ENCODE results near the gene MGAT1. TPM values are rescaled to one million over a fixed set of nuclear protein-coding genes. Genes with fewer than 3 reads are reported as not detected.

Gene MGAT1
- total RNA-seq, 1 experiment from 2014 or later, result 49.9 TPM

DNA sequence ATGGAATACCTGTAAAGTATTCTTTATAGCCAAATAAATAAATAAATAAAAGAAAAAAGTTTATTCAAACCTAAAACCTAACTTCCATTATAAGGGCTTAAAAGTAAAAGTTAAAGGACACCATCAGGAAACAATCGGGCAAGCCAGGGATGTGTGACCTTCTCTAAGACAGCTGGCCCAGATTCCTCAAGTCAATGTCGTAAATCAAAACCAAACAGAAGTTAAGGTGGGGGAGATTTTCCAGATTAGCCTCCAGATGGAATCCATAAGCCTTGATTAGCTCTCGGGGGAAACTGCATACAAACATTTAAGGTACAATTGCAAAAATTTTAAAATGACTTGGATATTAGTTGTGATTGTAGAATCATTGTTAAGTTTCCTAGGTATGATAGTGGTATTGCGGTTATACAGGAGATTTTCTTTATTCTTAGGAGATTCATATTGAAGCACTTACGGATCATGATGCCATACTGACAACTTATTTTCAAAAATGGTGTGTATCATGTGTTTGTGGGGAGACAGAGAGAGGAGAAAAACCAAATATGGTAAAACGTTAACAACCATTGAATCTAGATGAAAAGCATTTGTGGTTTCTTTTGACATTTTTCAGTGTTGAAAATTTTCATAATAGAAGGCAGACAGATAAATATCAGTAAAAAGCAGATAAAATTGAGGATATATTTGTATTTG, 21.5 kb upstream of the MGAT1 start:
- BruUV-seq (replicated peaks), result no TSS peak
- TF ChIP-seq, protein P1, sequence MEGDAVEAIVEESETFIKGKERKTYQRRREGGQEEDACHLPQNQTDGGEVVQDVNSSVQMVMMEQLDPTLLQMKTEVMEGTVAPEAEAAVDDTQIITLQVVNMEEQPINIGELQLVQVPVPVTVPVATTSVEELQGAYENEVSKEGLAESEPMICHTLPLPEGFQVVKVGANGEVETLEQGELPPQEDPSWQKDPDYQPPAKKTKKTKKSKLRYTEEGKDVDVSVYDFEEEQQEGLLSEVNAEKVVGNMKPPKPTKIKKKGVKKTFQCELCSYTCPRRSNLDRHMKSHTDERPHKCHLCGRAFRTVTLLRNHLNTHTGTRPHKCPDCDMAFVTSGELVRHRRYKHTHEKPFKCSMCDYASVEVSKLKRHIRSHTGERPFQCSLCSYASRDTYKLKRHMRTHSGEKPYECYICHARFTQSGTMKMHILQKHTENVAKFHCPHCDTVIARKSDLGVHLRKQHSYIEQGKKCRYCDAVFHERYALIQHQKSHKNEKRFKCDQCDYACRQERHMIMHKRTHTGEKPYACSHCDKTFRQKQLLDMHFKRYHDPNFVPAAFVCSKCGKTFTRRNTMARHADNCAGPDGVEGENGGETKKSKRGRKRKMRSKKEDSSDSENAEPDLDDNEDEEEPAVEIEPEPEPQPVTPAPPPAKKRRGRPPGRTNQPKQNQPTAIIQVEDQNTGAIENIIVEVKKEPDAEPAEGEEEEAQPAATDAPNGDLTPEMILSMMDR (conservative IDR thresholded peaks at IDR 0.05; ENCODE audit: low read depth, low read length), result no peak
- no peak for TF ChIP-seq EZH2 (IDR thresholded peaks at IDR 0.05; ENCODE audit: borderline replicate concordance, low read depth, low read length, poor library complexity, severe bottlenecking)
- CTCF ChIA-PET, result no interaction called here
- Histone ChIP-seq H3K9me3 (ENCODE audit: low read depth, low read length, poor library complexity, severe bottlenecking) (no peaks in the 10 kb centered on the region), H3K27ac (ENCODE audit: low read depth, low read length, poor library complexity, severe bottlenecking) (no peak overlapping the region), H3K4me3 (ENCODE audit: low read depth, low read length, poor library complexity, severe bottlenecking) (no peak overlapping the region), H3K27me3 (replicated peaks; ENCODE audit: insufficient read depth, low read depth, low read length, poor library complexity) (no peaks in the 10 kb centered on the region), H3K36me3 (ENCODE audit: insufficient read depth, low read length, poor library complexity, severe bottlenecking) (no peaks in the 10 kb centered on the region), H3K4me1 (ENCODE audit: insufficient read depth, low read length, poor library complexity, severe bottlenecking) (no peaks in the 10 kb centered on the region)
- intact Hi-C loops (cut with micrococcal nuclease; ENCODE audit: unreplicated experiment), result no loop called here
- POLR2A ChIA-PET (ENCODE audit: low non-redundant PET), result no interaction called here
- DNase-seq (ENCODE audit: low spot score), result no peak

DNA sequence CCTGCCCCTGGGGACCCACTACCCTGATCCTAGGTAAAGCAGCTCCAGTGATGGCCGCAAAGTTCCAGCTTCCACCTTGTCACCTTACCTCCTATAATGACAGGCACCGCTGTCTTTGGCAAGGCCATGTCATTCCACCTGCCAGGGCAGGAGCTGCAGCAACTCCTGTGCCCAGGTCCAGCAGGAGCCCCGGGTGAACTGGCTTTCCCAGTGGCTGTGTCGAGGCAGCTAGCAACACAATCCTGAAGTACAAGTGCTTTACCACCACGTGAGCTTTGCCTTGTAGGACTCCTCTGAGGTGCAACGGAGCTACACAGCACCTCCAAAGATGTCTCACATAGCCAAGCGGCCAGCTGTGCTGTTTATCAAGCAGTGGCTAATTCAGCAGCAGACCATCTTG, 20.7 kb upstream of the MGAT1 start:
- intact Hi-C loops (cut with micrococcal nuclease; ENCODE audit: unreplicated experiment), result no loop called here
- no peaks in the 10 kb centered on the region for H3K9me3 ChIP-seq (ENCODE audit: low read depth, low read length, poor library complexity, severe bottlenecking)
- ChIA-PET CTCF (no interaction called here), POLR2A (ENCODE audit: low non-redundant PET) (no interaction called here)
- DNase-seq (ENCODE audit: low spot score), result no peak
- no peaks in the 10 kb centered on the region for H3K27me3 ChIP-seq (replicated peaks; ENCODE audit: insufficient read depth, low read depth, low read length, poor library complexity)
- no TSS peak for BruUV-seq (replicated peaks)
- no peak overlapping the region for H3K4me3 ChIP-seq (ENCODE audit: low read depth, low read length, poor library complexity, severe bottlenecking)
- H3K36me3 ChIP-seq (ENCODE audit: insufficient read depth, low read length, poor library complexity, severe bottlenecking), result no peaks in the 10 kb centered on the region
- no peaks in the 10 kb centered on the region for H3K4me1 ChIP-seq (ENCODE audit: insufficient read depth, low read length, poor library complexity, severe bottlenecking)
- no peak for TF ChIP-seq EZH2 (IDR thresholded peaks at IDR 0.05; ENCODE audit: borderline replicate concordance, low read depth, low read length, poor library complexity, severe bottlenecking)
- TF ChIP-seq, protein P1 (conservative IDR thresholded peaks at IDR 0.05; ENCODE audit: low read depth, low read length), result no peak
- H3K27ac ChIP-seq (ENCODE audit: low read depth, low read length, poor library complexity, severe bottlenecking), result no peak overlapping the region

DNA sequence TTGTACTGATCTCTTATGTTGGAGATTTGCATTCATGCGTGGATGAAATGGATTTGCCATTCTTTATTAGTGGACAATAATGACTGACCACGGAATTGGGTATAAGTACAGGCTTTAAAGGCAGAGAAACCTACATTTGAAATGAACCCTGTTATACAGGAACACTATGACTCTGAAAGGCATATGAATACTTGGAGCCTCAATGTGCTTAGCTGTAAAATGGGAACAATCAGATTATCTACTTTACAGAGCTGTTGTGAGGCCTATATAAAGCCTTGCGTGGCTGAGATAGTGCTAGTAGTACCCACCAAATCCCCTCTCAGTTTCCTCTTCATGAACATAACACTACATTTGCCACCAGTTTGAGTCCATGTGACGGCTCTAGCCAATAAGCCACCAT, 18.9 kb upstream of the MGAT1 start:
- Histone ChIP-seq H3K27ac (ENCODE audit: low read depth, low read length, poor library complexity, severe bottlenecking) (no peak overlapping the region), H3K4me3 (ENCODE audit: low read depth, low read length, poor library complexity, severe bottlenecking) (no peak overlapping the region), H3K27me3 (replicated peaks; ENCODE audit: insufficient read depth, low read depth, low read length, poor library complexity) (no peaks in the 10 kb centered on the region), H3K4me1 (ENCODE audit: insufficient read depth, low read length, poor library complexity, severe bottlenecking) (peaks cover 8% of the 10 kb centered on the region), H3K36me3 (ENCODE audit: insufficient read depth, low read length, poor library complexity, severe bottlenecking) (no peaks in the 10 kb centered on the region), H3K9me3 (ENCODE audit: low read depth, low read length, poor library complexity, severe bottlenecking) (no peaks in the 10 kb centered on the region)
- TF ChIP-seq, protein P1 (conservative IDR thresholded peaks at IDR 0.05; ENCODE audit: low read depth, low read length), result no peak
- no peak for TF ChIP-seq EZH2 (IDR thresholded peaks at IDR 0.05; ENCODE audit: borderline replicate concordance, low read depth, low read length, poor library complexity, severe bottlenecking)
- ChIA-PET POLR2A (ENCODE audit: low non-redundant PET) (no interaction called here), CTCF (no interaction called here)
- intact Hi-C loops (cut with micrococcal nuclease; ENCODE audit: unreplicated experiment), result no loop called here
- no TSS peak for BruUV-seq (replicated peaks)
- DNase-seq (ENCODE audit: low spot score), result no peak

All from A673 (cell line).